HG02588 (cell line): ENCODE results near the gene FBXO31.
"Not testable (repeated sequence)": the region's sequence is repeated elsewhere in the genome, so short reads cannot be mapped to it uniquely, and the experiment has no call there.

Experiments used
- ATAC-seq: cut with Tn5 transposase; IDR thresholded peaks from one replicate; pipeline ENCODE4 v1.9.1; 2021; ENCODE audit warnings: mild to moderate bottlenecking, moderate library complexity; ENCODE audit not compliant: unreplicated experiment

Gene FBXO31

GRCh38 chr16:87344931-87345631, 38.5 kb downstream of the FBXO31 start:
- ATAC-seq, result no peak

- no peak for ATAC-seq
These were observed 39.2 kb downstream of the FBXO31 start for GRCh38 chr16:87344165-87344930.

DNA sequence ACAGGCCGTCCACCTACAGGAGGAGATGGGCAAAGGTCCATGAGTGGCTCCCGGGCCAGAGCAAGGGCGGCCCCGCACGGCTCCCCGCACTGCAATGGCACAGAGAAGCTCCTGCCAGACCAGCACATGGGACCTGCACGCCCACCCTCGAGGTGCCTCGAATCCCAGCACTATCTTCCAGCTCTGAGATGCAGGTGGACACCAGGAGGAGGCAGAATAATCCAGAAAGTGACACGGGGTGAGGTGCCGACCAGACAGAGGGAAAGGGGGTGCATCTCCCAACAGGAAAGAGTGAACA, 39.9 kb downstream of the FBXO31 start:
- ATAC-seq, result no peak

- ATAC-seq, result no peak
These were observed 40.4 kb downstream of the FBXO31 start for GRCh38 chr16:87342978-87343752.

DNA sequence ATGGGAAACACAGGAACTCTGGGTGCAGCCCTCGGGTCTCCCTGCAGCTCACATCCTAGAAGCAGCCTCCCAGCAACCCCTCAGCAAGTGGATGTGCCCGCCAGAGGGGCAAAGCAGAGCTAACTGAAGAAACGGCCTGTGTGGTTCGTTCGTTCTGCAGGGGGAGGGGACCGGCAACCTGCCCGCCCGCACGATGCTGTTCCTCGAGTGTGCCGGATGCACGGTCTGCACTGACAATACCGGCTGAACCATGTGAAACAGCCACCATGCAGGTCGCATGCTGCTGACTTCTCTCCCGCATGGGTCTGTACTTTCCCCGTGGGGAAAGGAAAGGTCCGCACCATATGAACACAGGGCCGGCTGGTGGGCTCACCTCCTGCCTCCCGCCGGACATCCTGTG, 41.1 kb downstream of the FBXO31 start:
- ATAC-seq, result no peak

DNA sequence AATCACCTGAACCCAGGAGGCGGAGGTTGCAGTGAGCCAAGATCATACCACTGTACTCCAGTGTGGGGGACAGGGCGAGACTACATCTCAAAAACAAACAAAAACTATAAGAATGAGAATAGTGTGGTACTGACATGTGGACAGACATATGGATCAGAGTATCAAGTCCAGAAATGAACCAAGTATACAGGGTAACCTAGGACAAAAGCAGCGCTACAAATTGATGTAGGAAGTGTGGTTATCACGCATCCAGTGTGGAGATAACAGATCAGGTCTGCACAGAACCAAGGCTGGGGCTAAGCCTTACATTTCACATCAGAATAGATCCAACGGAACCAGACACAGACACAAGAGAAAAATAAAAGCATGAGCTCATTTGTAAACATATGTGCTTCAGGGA, 43.4 kb downstream of the FBXO31 start:
- no peak for ATAC-seq

- not testable (repeated sequence) for ATAC-seq
These were observed 43.9 kb downstream of the FBXO31 start for GRCh38 chr16:87339724-87340105.

DNA sequence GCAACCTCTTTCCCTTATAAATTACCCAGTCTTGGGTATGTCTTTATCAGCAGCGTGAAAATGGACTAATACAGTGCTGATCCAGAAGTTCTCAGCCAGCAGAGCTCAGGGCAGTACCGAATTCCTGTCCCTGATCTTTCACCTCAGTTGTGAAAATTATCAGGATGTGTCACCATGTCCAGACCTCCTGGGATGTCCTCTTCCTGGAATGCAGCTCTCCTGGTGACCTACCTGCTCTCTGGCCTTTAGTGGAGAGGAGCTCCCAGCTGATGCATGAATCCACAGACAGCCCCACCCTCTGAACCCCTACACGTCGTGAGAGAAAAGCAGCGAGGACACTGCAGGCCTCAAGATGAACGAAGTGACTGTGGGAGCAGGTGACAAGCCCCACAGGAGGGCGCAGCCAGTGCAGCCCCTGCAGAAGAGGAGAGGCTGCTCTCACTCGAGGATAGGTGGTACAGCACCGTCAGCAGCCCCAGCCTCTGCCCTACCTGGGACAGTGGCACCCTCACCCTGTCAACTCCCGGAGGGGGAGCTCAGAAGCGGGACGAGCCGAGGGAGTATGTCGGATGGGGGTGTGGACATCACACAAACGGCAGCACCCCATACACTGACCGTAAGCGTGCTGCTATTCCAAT, 44.4 kb downstream of the FBXO31 start:
- ATAC-seq, result no peak

DNA sequence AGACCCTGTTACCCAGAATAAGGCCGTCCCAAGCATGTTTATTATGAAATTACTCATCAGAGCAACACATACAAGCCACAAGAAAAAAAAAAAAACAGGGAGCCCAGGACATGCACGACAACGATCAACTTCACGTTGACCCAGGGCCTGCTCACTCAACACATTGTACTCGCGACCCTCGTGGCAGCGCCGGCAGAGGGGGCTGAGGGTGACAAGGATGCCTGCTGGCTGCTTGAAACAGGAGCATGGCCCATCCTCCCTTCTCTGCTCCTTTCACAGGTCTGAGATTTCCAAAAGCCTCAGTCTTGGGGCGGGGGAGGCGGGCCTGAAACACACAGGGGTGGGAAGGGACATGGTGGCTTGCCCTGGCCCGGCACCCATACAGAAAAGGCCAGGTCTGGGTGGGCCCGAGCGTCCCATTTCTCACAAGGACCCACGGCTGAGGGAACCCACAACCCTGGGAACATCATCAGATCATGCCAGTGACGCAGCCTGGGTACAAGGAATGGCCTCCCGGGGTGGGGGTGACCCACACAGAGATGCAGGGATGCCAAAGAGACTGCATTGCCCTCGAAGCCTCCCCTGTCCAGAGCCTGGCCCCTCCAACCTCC, 45.3 kb downstream of the FBXO31 start:
- ATAC-seq, result no peak

DNA sequence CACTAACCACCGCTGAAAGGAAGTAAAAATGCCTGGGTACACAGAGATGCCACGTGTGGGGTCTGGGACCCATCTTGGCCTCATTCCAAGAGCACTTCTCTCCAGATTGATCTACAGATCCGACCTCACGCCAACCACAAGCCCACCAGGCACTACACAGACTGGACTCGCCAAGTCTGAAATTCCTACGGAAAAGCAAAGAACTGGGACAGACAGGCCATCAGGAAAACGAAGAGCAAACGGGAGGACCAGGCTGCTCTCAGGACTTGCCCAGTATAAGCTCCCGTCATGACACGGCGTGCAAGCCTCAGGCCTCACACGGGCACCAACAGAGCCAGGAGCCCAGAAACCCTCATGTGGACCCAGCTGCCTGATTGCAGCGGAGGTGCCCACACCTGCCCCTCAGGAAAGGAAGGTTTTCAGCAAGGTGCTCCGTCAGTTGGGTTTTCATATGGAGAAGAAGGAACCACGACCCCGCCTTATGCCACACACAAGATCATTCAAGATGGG, 46.3 kb downstream of the FBXO31 start:
- no peak for ATAC-seq

- no peak for ATAC-seq
These were observed 46.9 kb downstream of the FBXO31 start for GRCh38 chr16:87336434-87337240.

DNA sequence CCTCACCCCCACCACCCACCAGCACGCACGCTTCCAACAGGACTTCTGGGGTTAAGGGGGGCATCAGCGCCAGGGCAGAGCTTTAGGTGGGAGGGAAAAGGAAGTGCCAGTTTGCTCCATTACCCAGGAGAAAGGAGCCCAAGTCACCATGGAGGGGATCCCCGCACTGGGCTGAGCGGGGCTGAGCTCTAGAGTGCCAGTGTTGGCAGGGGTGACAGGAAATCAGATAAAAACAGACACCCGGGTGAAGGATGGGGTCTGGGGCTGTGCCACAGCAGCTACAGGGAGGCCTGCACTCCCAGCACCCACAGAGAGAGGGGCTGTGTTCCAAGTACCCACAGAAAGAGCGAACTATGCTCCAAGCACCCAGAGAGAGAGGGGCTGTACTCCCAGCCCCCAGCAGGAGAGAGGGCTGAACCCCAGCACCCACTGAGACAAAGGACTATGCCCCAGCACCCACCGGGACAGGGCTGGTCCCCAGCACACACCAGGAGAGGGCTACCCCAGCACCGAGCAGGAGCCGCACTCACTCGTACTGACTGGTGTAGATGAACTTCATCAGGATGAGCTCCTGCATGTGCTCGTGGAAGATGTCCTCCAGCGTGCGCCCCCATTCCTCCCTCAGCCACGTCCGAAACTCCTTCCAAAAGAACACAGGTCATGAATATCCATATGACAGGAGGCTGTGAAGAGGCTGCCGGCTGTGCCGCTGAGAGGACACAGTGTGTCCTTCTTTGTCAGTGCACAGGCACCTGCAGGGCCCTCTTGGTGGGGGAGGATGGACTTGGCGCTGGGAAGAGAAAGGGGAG, 47.7 kb downstream of the FBXO31 start:
- no peak for ATAC-seq

DNA sequence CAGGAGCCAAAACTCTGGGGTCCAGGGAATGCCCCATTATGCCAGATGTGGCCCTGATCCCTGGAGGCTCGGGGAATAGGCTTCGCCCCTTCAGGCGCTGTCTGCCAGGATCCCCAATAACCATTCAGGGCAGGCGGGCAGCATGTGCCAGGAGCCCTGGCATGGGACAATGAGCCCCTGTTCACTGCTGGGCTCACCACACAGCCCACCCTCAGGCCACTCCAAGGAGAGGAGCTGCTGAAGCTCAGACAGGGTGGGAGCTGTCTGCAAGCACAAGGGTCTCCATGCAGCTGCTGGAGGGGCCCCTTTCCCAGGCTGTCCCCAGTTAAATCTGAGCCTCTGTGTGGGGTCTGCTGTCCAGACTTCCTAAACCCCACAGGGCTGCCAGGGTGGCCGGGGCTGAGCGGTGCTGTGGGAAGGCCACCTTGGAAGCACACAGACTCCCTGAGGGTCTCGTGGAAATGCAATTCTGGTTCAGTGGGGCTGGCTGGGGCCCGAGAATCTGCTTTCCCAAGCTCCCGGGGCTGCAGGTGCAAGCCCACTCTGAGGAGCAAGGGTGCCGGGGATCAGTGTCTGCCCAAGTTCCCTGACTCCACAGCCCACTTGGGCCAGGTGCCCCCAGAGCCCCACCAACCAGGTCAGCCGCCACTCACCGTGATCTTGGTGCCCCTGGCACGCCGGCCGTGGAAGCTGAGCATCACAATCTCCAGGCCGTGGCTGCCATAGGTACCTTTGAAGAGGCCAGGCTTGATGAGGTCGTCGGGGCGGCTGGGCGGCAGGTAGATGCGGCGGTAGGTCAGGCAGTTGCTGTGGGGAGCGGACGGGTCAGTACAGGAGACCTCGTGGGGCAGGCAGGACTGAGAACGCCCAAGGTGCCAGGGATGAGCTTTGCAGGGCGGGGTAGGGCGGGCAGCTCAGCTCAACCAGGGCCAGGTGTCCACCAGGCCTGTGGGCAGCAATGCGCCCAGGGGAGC, 48.6 kb downstream of the FBXO31 start:
- no peak for ATAC-seq

GRCh38 chr16:87333581-87334331, 49.8 kb downstream of the FBXO31 start:
- no peak for ATAC-seq

DNA sequence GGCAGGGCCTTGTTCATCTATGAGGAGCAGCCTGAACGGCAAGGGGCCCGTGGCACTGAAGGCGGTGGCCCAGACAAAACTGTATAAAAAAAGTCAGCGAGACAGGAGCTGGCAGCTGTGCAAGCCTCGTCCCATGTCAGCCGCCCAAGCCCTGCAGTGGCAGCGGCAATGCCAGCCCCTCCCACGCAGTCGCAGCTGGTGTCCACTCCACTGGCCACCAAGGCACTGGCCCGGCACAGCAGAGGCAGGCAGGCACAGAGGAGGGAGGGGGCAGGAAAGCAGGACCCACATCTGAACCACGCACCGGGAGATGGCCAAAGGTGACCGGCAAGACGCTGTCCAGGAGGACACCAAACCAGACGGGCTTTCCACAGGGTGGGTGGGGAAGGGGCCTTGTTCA, 50.5 kb downstream of the FBXO31 start:
- ATAC-seq, result no peak

GRCh38 chr16:87332150-87332549, 51.4 kb downstream of the FBXO31 start:
- ATAC-seq, result no peak

DNA sequence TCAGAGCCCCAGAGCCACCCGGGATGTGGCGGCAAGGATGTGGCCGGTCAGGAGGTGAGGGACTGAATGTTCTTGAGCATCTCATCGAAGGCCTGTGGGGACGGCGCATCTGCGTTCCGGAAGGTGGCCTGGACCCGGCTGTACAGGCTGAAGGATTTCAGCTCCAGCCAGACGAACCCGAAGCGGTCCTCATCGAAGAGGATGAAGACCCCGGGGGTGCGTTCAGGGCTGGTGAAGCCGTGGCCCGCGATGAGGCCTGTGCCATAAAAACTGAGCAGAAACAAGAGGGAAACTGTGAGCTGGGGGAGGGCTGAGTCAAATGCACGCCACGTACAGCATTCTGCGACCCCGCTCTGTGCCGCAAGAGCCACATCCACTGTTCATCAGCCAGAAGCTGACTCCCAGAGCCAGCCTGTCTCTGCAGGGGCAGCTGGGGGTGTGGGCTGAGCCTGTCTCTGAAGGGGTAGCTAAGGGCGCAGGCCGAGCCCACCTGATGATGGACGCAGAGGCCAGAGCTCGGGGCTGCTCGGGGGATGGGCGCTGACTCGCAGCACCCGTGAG, 52.3 kb downstream of the FBXO31 start:
- no peak for ATAC-seq
